ENCODE results near the gene HS3ST2. TPM values are rescaled to one million over a fixed set of nuclear protein-coding genes. Genes with fewer than 3 reads are reported as not detected.

HS3ST2 gene
- total and polyA plus RNA-seq, 2 of the 8 experiments (the other 6 are each of a cell fraction or from before 2014, with no cell fraction given), result 1.7 to 3.7 TPM

GRCh38 chr16:22782314-22782713 is 31.6 kb upstream of the HS3ST2 start:
- H3K27ac ChIP-seq (ENCODE audit: low read depth, low read length), result no peak overlapping the region

More at GRCh38 chr16:22782314-22782713, 31.6 kb upstream of the HS3ST2 start:
- Histone ChIP-seq H4K91ac (replicated peaks; ENCODE audit: insufficient read length, low read length) (no peak overlapping the region), H4K5ac (ENCODE audit: insufficient read length, low read depth, low read length) (no peak overlapping the region), H2BK20ac (ENCODE audit: low read length) (no peak overlapping the region), H2BK120ac (replicated peaks; ENCODE audit: low read depth, low read length) (no peak overlapping the region), H3K27me3 (replicated peaks in 1 of 4; ENCODE audit: control insufficient read depth in 3 of 4, extremely low read depth in 1 of 4, insufficient read depth in 3 of 4, low read length in 3 of 4) (no peaks in the 10 kb centered on the region), H3K18ac (ENCODE audit: extremely low read depth, low read length) (no peak overlapping the region), H3K9ac (replicated peaks in 1 of 4; ENCODE audit: extremely low read depth in 1 of 4, low read depth in 3 of 4, low read length in 3 of 4) (no peak overlapping the region), H3K79me1 (ENCODE audit: low read depth, low read length) (no peaks in the 10 kb centered on the region), H3K9me3 (ENCODE audit: insufficient read depth in 2 of 2, low read depth in 1 of 2, low read length in 1 of 2) (no peaks in the 10 kb centered on the region), H3K4ac (replicated peaks; ENCODE audit: insufficient read length, low read depth, low read length) (no peak overlapping the region), H3K4me2 (ENCODE audit: insufficient read depth in 1 of 2, low read depth in 2 of 2, low read length in 2 of 2) (no peak overlapping the region), H3K79me2 (ENCODE audit: control insufficient read depth in 1 of 2, insufficient read depth in 2 of 2, low read length in 2 of 2) (no peaks in the 10 kb centered on the region), H3K4me1 (replicated peaks in 1 of 4; ENCODE audit: control insufficient read depth in 3 of 4, insufficient read depth in 4 of 4, low read length in 3 of 4) (peaks cover 0 to 7% (median 6%) of the 10 kb centered on the region in 4 experiments; a peak in 3 of 7 replicates), H4K8ac (ENCODE audit: extremely low read depth, insufficient read depth, low read length) (no peak overlapping the region), H3K14ac (ENCODE audit: insufficient read length) (no peak overlapping the region), H2BK15ac (ENCODE audit: low read length) (no peak overlapping the region), H2BK5ac (ENCODE audit: low read depth, low read length) (no peak overlapping the region), H3K36me3 (ENCODE audit: control insufficient read depth in 2 of 4, insufficient read depth in 4 of 4, low read length in 3 of 4) (no peaks in the 10 kb centered on the region), H3K23me2 (ENCODE audit: low read depth, low read length) (no peaks in the 10 kb centered on the region; the same call in 1 of the 2 replicates), H2AK5ac (ENCODE audit: low read depth, low read length) (no peak overlapping the region), H2BK12ac (ENCODE audit: low read depth, low read length) (no peak overlapping the region), H3K56ac (replicated peaks; ENCODE audit: insufficient read length, low read depth, low read length) (no peak overlapping the region), H4K20me1 (replicated peaks in 1 of 2; ENCODE audit: control insufficient read depth in 1 of 2, insufficient read depth in 2 of 2, low read length in 2 of 2) (no peaks in the 10 kb centered on the region), H3K23ac (ENCODE audit: insufficient read length) (no peak overlapping the region), H2AFZ (ENCODE audit: low read length) (peak overlapping the region; percentile 80; the same call in 1 of the 2 replicates), H3K4me3 (ENCODE audit: extremely low read depth in 1 of 4, insufficient read depth in 2 of 4, low read depth in 3 of 4, low read length in 4 of 4) (no peak overlapping the region)
- DNase-seq (ENCODE audit: low read depth in 1 of 2, low spot score in 2 of 2) (no peak), FAIRE-seq (no peak)
- WGBS, 2 experiments (ENCODE audit: extremely low coverage in 1 of 2, insufficient coverage in 1 of 2, insufficient read length in 1 of 2, insufficient replicate concordance in 2 of 2, low coverage in 1 of 2, low lambda C conversion rate in 2 of 2, missing lambda C conversion rate in 1 of 2), result 75% methylated on average over 4 of the region's 4 CpGs; no CpG with 5 or more reads in 1 of the 2 experiments
- ChIA-PET CTCF (ENCODE audit: partially characterized antibody) (no interaction called here), POLR2A (ENCODE audit: partially characterized antibody) (no interaction called here)
- TF ChIP-seq BCL11A (IDR thresholded peaks at IDR 0.05; ENCODE audit: low read depth in 2 of 2, low read length in 2 of 2), result no peak
- TF ChIP-seq TEAD4 (IDR thresholded peaks at IDR 0.05; ENCODE audit: low read depth, low read length), result no peak
- no peak for TF ChIP-seq TAF1 (IDR thresholded peaks at IDR 0.05; ENCODE audit: low read depth, low read length)
- no peak for TF ChIP-seq POLR2A (IDR thresholded peaks at IDR 0.05; ENCODE audit: control extremely low read depth in 1 of 2, low read depth in 2 of 2, low read length in 2 of 2)
- no peak for TF ChIP-seq EZH2 (IDR thresholded peaks at IDR 0.05; ENCODE audit: low read depth, low read length, severe bottlenecking)
- no peak for TF ChIP-seq GABPA (IDR thresholded peaks at IDR 0.05; ENCODE audit: borderline replicate concordance, insufficient read depth, low read length)
- TF ChIP-seq, protein P1, sequence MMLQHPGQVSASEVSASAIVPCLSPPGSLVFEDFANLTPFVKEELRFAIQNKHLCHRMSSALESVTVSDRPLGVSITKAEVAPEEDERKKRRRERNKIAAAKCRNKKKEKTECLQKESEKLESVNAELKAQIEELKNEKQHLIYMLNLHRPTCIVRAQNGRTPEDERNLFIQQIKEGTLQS (IDR thresholded peaks at IDR 0.05; ENCODE audit: insufficient read depth, low read depth, low read length), result no peak
- no peak for TF ChIP-seq POLR2AphosphoS5 (IDR thresholded peaks at IDR 0.05; ENCODE audit: low read depth, low read length)
- TF ChIP-seq RFX5 (IDR thresholded peaks at IDR 0.05; ENCODE audit: borderline replicate concordance, low read depth, low read length), result no peak
